ENCODE measurements around the gene SCARB1. TPM values are rescaled to one million over a fixed set of nuclear protein-coding genes. Genes with fewer than 3 reads are reported as not detected.

SCARB1 gene
- total and polyA plus RNA-seq, 4 donors = 14.9 to 88.4 (median 56.2) TPM

DNA sequence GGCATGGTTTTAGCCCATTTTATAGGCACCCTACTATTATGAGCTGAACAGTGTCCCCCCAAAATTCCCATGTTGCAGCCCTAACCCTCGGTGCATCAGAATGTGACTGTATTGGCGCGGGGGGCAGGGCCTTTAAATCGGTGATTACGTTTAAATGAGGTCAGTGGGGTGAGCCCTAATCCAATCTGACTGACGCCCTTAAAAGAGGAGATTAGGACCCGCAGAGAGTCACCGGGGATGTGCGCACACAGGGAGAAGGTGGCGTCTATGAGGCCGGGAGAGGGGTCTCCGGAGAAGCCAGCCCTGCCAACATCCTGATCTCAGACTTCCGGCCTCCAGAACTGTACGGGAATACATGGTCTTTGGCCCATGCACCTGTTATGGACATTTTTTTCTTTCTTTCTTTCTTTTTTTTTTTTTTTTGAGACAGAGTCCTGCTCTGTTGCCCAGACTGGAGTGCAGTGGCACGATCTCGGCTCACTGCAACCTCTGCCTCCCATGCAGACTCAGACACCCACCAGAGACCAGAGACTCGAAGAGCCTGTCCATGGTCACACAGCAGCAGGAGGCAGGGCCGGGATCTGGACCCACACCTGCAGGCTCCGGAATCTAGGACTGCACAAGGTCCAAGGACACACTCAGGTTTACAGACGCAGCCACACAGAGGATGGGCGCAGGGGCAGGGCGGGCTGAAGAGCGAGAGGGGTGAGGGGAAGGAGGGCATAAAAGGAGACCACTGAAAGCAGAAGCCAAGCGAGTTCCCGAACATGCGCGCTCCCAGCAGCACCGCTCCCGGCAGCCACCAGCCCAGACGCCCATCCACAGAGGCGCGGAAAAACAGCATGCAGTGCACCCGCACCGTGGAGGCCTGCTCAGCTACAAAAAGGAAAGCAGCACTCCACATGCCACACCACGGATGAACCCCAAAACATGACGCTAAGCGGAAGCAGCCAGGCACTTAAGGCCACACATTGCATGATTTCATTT lies 19.0 kb downstream of the SCARB1 start:
- Histone ChIP-seq H3K36me3 (ENCODE audit: control insufficient read depth, insufficient read depth, low read length) (peaks cover 14% of the 10 kb centered on the region), H3K27ac (ENCODE audit: low read depth, low read length) (no peak overlapping the region), H3K9me3 (ENCODE audit: control insufficient read depth, insufficient read depth, low read length) (no peaks in the 10 kb centered on the region), H3K4me3 (ENCODE audit: low read depth, low read length) (no peak overlapping the region), H3K27me3 (ENCODE audit: control insufficient read depth, insufficient read depth, low read length) (no peaks in the 10 kb centered on the region), H3K4me1 (ENCODE audit: control insufficient read depth, insufficient read depth, low read length) (peaks cover 46% of the 10 kb centered on the region)
- 92% methylated on average over 37 of the region's 37 CpGs for WGBS (ENCODE audit: insufficient coverage)
- DNase-seq (ENCODE audit: low read depth in 4 of 6, low spot score in 6 of 6) = no peak

- peaks cover 37% of the 10 kb centered on the region for H3K4me1 ChIP-seq (ENCODE audit: control insufficient read depth, insufficient read depth, low read length)
- H3K9me3 ChIP-seq (ENCODE audit: control insufficient read depth, insufficient read depth, low read length) = no peaks in the 10 kb centered on the region
- DNase-seq (ENCODE audit: low read depth in 4 of 6, low spot score in 6 of 6) = no peak
- peak overlapping the region; percentile 47 for H3K27ac ChIP-seq (ENCODE audit: low read depth, low read length)
- peaks cover 11% of the 10 kb centered on the region for H3K36me3 ChIP-seq (ENCODE audit: control insufficient read depth, insufficient read depth, low read length)
- 49% methylated on average over 11 of the region's 16 CpGs for WGBS (ENCODE audit: insufficient coverage)
- no peak overlapping the region for H3K4me3 ChIP-seq (ENCODE audit: low read depth, low read length)
- no peaks in the 10 kb centered on the region for H3K27me3 ChIP-seq (ENCODE audit: control insufficient read depth, insufficient read depth, low read length)
These were observed 20.7 kb downstream of the SCARB1 start for GRCh38 chr12:124842800-124843510.

DNA sequence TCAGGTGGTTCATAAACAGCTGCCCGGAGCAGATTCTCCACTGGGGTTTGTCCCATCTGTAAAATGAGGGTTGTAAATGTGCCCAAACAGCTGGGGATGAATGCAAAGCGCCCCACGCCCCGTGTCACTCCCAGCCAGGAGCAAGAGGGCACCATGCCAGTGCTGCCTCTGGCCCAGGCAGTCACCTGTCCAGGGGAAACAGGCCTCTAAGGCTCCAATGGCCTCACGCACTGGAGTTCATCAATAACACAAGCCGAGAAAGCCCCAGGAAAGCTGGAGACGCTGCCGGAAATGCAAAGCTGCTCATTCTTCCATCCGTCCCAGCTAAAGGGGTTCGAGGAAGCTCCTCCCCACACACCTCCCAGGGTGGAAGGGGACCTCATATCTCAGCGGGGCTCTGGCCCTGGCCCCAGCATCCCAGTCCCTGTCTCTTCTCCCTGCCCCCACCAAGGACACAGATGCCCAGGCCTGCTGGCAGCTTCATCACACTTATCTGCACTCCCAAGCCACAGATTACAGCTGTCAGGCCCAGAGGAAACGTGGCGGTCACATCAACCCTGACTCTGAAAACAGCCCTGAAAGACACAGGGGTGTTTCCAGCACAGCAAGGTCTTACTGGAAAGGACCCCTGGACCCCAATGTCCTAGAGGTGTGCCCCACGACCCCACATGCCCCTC lies 21.5 kb downstream of the SCARB1 start:
- Histone ChIP-seq H3K36me3 (ENCODE audit: control insufficient read depth, insufficient read depth, low read length) (peaks cover 8% of the 10 kb centered on the region), H3K9me3 (ENCODE audit: control insufficient read depth, insufficient read depth, low read length) (no peaks in the 10 kb centered on the region), H3K27me3 (ENCODE audit: control insufficient read depth, insufficient read depth, low read length) (no peaks in the 10 kb centered on the region), H3K4me3 (ENCODE audit: low read depth, low read length) (no peak overlapping the region), H3K4me1 (ENCODE audit: control insufficient read depth, insufficient read depth, low read length) (peaks cover 35% of the 10 kb centered on the region), H3K27ac (ENCODE audit: low read depth, low read length) (peak overlapping the region; percentile 47)
- 39% methylated on average over 13 of the region's 14 CpGs for WGBS (ENCODE audit: insufficient coverage)
- DNase-seq (ENCODE audit: low read depth in 4 of 6, low spot score in 6 of 6) = peak in 1 of 6 donors; percentile 29

DNA sequence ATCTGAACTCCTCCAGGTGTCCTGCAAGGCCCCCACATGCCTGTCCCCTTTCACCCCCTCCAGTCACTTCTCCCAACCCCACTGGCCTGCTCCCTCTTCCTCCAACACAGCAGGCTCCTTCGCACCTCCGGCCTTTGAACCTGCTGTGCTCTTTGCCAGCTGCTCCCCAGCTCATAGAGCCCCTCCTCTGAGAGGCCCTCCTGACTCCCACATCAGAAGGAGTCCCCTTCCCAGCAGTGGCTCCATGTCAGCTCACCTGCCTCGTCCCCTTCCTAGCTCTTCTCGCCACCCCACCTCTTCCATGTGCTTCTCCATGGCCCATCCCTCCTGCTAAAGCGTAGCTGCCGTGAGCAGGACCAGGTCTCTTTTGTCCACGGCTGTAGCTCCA lies 22.1 kb downstream of the SCARB1 start:
- Histone ChIP-seq H3K9me3 (ENCODE audit: control insufficient read depth, insufficient read depth, low read length) (no peaks in the 10 kb centered on the region), H3K27ac (ENCODE audit: low read depth, low read length) (no peak overlapping the region), H3K36me3 (ENCODE audit: control insufficient read depth, insufficient read depth, low read length) (peaks cover 8% of the 10 kb centered on the region), H3K4me1 (ENCODE audit: control insufficient read depth, insufficient read depth, low read length) (peaks cover 35% of the 10 kb centered on the region), H3K4me3 (ENCODE audit: low read depth, low read length) (no peak overlapping the region), H3K27me3 (ENCODE audit: control insufficient read depth, insufficient read depth, low read length) (no peaks in the 10 kb centered on the region)
- 69% methylated on average over 7 of the region's 7 CpGs for WGBS (ENCODE audit: insufficient coverage)
- no peak for DNase-seq (ENCODE audit: low read depth in 4 of 6, low spot score in 6 of 6)

- DNase-seq (ENCODE audit: low read depth in 4 of 6, low spot score in 6 of 6) = peak in 4 of 6 donors; percentile 60 to 90 (median 80)
- Histone ChIP-seq H3K9me3 (ENCODE audit: control insufficient read depth, insufficient read depth, low read length) (no peaks in the 10 kb centered on the region), H3K27ac (ENCODE audit: low read depth, low read length) (peak overlapping the region; percentile 57), H3K4me3 (ENCODE audit: low read depth, low read length) (no peak overlapping the region), H3K36me3 (ENCODE audit: control insufficient read depth, insufficient read depth, low read length) (no peaks in the 10 kb centered on the region), H3K4me1 (ENCODE audit: control insufficient read depth, insufficient read depth, low read length) (peaks cover 52% of the 10 kb centered on the region), H3K27me3 (ENCODE audit: control insufficient read depth, insufficient read depth, low read length) (no peaks in the 10 kb centered on the region)
- WGBS (ENCODE audit: insufficient coverage) = 29% methylated on average over 11 of the region's 16 CpGs
These were observed 25.5 kb downstream of the SCARB1 start for GRCh38 chr12:124837958-124838803.

DNA sequence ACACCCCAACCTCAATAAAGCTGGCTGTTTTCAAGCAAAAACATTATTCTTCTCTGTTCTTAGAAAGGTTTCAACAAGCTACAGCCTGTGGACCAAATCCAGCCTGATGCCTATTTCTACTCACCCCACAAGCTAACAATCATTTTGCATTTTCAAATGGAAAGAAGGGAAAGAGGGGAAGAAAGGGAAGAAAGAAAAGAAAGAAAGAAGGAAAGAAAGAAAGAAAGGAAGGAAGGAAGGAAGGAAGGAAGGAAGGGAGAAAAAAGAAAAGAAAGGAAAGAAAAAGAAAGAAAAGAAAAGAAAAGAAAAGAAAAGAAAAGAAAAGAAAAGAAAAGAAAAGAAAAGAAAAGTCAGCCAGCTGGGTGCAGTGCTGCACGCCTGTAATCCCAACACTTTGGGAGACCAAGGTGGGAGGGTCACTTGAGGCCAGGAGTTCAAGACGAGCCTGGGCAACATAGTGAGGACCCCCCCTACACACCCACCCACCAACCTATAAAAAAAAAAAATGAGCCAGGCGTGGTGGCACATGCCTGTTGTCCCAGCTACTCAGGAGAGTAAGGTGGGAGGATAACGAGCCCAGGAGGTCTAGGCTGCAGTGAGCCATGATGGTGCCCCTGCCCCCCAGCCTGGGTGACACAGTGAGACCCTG lies 26.3 kb downstream of the SCARB1 start:
- Histone ChIP-seq H3K36me3 (ENCODE audit: control insufficient read depth, insufficient read depth, low read length) (no peaks in the 10 kb centered on the region), H3K9me3 (ENCODE audit: control insufficient read depth, insufficient read depth, low read length) (no peaks in the 10 kb centered on the region), H3K27ac (ENCODE audit: low read depth, low read length) (peak overlapping the region; percentile 57), H3K27me3 (ENCODE audit: control insufficient read depth, insufficient read depth, low read length) (no peaks in the 10 kb centered on the region), H3K4me3 (ENCODE audit: low read depth, low read length) (no peak overlapping the region), H3K4me1 (ENCODE audit: control insufficient read depth, insufficient read depth, low read length) (peaks cover 44% of the 10 kb centered on the region)
- WGBS (ENCODE audit: insufficient coverage) = no CpG with 5 or more reads among the region's 4 CpGs
- DNase-seq (ENCODE audit: low read depth in 4 of 6, low spot score in 6 of 6) = no peak

DNA sequence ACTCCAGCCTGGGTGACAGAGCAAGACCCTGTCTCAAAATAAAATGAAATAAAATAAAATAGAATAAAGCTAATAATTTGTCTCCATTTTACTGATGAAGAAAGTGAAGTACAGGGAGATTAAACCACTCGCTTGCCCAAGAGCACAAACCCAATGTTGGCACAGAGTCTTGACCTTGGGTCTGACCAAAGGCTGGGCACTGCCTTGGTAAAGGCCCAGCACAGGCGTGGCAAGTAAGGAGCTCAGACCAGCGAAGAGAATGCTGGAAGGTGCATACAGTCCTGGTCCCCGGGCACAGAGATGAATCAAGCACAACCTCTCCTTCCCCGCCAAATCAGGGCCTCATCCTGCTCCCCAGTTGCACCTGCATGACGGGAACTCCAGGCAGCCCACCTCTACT lies 26.9 kb downstream of the SCARB1 start:
- Histone ChIP-seq H3K4me3 (ENCODE audit: low read depth, low read length) (no peak overlapping the region), H3K36me3 (ENCODE audit: control insufficient read depth, insufficient read depth, low read length) (no peaks in the 10 kb centered on the region), H3K27me3 (ENCODE audit: control insufficient read depth, insufficient read depth, low read length) (no peaks in the 10 kb centered on the region), H3K27ac (ENCODE audit: low read depth, low read length) (no peak overlapping the region), H3K4me1 (ENCODE audit: control insufficient read depth, insufficient read depth, low read length) (peaks cover 38% of the 10 kb centered on the region), H3K9me3 (ENCODE audit: control insufficient read depth, insufficient read depth, low read length) (no peaks in the 10 kb centered on the region)
- DNase-seq (ENCODE audit: low read depth in 4 of 6, low spot score in 6 of 6) = no peak
- 91% methylated on average over 6 of the region's 6 CpGs for WGBS (ENCODE audit: insufficient coverage)

GRCh38 chr12:124835656-124836410 lies 27.8 kb downstream of the SCARB1 start:
- WGBS (ENCODE audit: insufficient coverage) = 84% methylated on average over 15 of the region's 17 CpGs
- no peaks in the 10 kb centered on the region for H3K9me3 ChIP-seq (ENCODE audit: control insufficient read depth, insufficient read depth, low read length)
- DNase-seq (ENCODE audit: low read depth in 4 of 6, low spot score in 6 of 6) = no peak
- H3K27ac ChIP-seq (ENCODE audit: low read depth, low read length) = no peak overlapping the region
- H3K4me3 ChIP-seq (ENCODE audit: low read depth, low read length) = no peak overlapping the region
- no peaks in the 10 kb centered on the region for H3K27me3 ChIP-seq (ENCODE audit: control insufficient read depth, insufficient read depth, low read length)
- peaks cover 34% of the 10 kb centered on the region for H3K4me1 ChIP-seq (ENCODE audit: control insufficient read depth, insufficient read depth, low read length)
- peaks cover 3% of the 10 kb centered on the region for H3K36me3 ChIP-seq (ENCODE audit: control insufficient read depth, insufficient read depth, low read length)
